GM12878 (cell line): ENCODE measurements around the gene N4BP3. TPM values are rescaled to one million over a fixed set of nuclear protein-coding genes. Genes with fewer than 3 reads are reported as not detected.
A peak's percentile ranks its signal among the peaks of the same experiment; 100 is the strongest.

Source experiments
- BCL3 ChIP-seq: IDR thresholded peaks from 2 replicates; pipeline ENCODE4 v1.6.1; 2011; ENCODE audit warnings: borderline replicate concordance, low read depth, mild to moderate bottlenecking, moderate library complexity, low read length; ENCODE audit not compliant: insufficient read depth, poor library complexity, severe bottlenecking
- DPF2 ChIP-seq: fragments of 450-650 bp; IDR thresholded peaks from 2 replicates; pipeline ENCODE4 v1.6.1; 2017; ENCODE audit warnings: mild to moderate bottlenecking
- ELK1 ChIP-seq: IDR thresholded peaks from 2 replicates; pipeline ENCODE4 v1.6.1; 2012; ENCODE audit warnings: low read depth, low read length, improper control_type of control experiment
- EP300 ChIP-seq, 2 experiments: fragments of 150-350 bp in 1 of 2; IDR thresholded peaks; 2 replicates each; pipeline ENCODE4 v1.6.1; 2011 to 2012; ENCODE audit warnings: low read depth in 2 of 2, low read length in 2 of 2, borderline replicate concordance in 1 of 2, improper control_type of control experiment in 1 of 2, inconsistent platforms in 1 of 2; ENCODE audit not compliant: control insufficient read depth in 1 of 2
- HDAC6 ChIP-seq: fragments of 200-600 bp; sonication (generic); IDR thresholded peaks from one replicate; pipeline ENCODE4 v1.8.0; 2017; ENCODE audit warnings: antibody characterized with exemption; ENCODE audit not compliant: unreplicated experiment
- IKZF1 ChIP-seq: fragments of 450-650 bp; conservative IDR thresholded peaks from 2 replicates; pipeline ENCODE4 v1.6.1; 2017; ENCODE audit warnings: antibody characterized with exemption, mild to moderate bottlenecking
- KAT2A ChIP-seq: conservative IDR thresholded peaks from 2 replicates; pipeline ENCODE4 v1.6.1; 2011; ENCODE audit warnings: low read depth, low read length; ENCODE audit not compliant: control insufficient read depth
- KLF5 ChIP-seq: fragments of 450-650 bp; IDR thresholded peaks from 2 replicates; pipeline ENCODE4 v1.6.1; 2014; ENCODE audit warnings: mild to moderate bottlenecking; ENCODE audit not compliant: partially characterized antibody
- LARP7 ChIP-seq: fragments of 450-650 bp; IDR thresholded peaks from 2 replicates; pipeline ENCODE4 v1.6.1; 2017; ENCODE audit warnings: mild to moderate bottlenecking
- NFXL1 ChIP-seq: fragments of 450-650 bp; IDR thresholded peaks from 2 replicates; pipeline ENCODE4 v1.6.1; 2017; ENCODE audit warnings: antibody characterized with exemption, mild to moderate bottlenecking, borderline replicate concordance
- NFYA ChIP-seq: IDR thresholded peaks from 2 replicates; pipeline ENCODE4 v1.6.1; 2011; ENCODE audit warnings: low read depth, mild to moderate bottlenecking, low read length, improper control_type of control experiment, borderline replicate concordance
- NR2C1 ChIP-seq: fragments of 450-650 bp; IDR thresholded peaks from 2 replicates; pipeline ENCODE4 v1.6.1; 2017; ENCODE audit warnings: antibody characterized with exemption, mild to moderate bottlenecking, moderate library complexity
- SIN3A ChIP-seq: IDR thresholded peaks from 2 replicates; pipeline ENCODE4 v1.6.1; 2012; ENCODE audit warnings: low read depth, low read length, improper control_type of control experiment
- SMARCA5 ChIP-seq: fragments of 450-650 bp; IDR thresholded peaks from 2 replicates; pipeline ENCODE4 v1.6.1; 2017; ENCODE audit warnings: mild to moderate bottlenecking
- TAF1 ChIP-seq: IDR thresholded peaks from 2 replicates; pipeline ENCODE4 v1.6.1; 2011; ENCODE audit warnings: mild to moderate bottlenecking, low read depth, low read length, borderline replicate concordance
- ZNF217 ChIP-seq: fragments of 450-650 bp; IDR thresholded peaks from 2 replicates; pipeline ENCODE4 v1.6.1; 2017; ENCODE audit warnings: antibody characterized with exemption, mild to moderate bottlenecking
- polyA plus RNA-seq, 11 experiments: library from polyadenylated mRNA; depleted of rRNA in 4 of 11; unstranded in 6 of 11; stranded (reverse) in 5 of 11; fragments of >200 nt; fragmentation: Nextera tagmentation in 4 of 11; fragmentation: Illumina TruSeq in 1 of 11; extraction: Ambion mirVana in 4 of 11; extraction: Trizol in 1 of 11; gene quantifications; 1 replicate in 1 of 11; 2 replicates in 10 of 11; pipeline versions ENCODE4 v1.2.1 to v1.2.3, GENCODE V29; 2011 to 2016; ENCODE audit warnings: inconsistent platforms in 2 of 11, missing spikeins in 2 of 11, low read depth in 1 of 11
- total RNA-seq, 4 experiments: library from RNA; depleted of rRNA in 3 of 4; stranded (reverse); fragments of >200 nt in 3 of 4; fragmentation: Illumina TruSeq in 1 of 4; extraction: Trizol in 1 of 4; gene quantifications; 2 replicates each; pipeline versions ENCODE4 v1.2.1 to v1.2.3, GENCODE V29; 2013 to 2021
- TF ChIP-seq, protein P1 (sequence below): IDR thresholded peaks from 2 replicates; pipeline ENCODE4 v1.6.1; 2012; ENCODE audit warnings: improper control_type of control experiment, low read depth, low read length; ENCODE audit not compliant: insufficient replicate concordance
- TF ChIP-seq, protein P2 (sequence below): fragments of 450-650 bp; IDR thresholded peaks from 2 replicates; pipeline ENCODE4 v1.6.1; 2017; ENCODE audit warnings: mild to moderate bottlenecking, moderate library complexity

N4BP3 gene
- total and polyA plus RNA-seq, 10 of the 15 experiments (the other 5 are each of a cell fraction or from before 2014, with no cell fraction given): 0.06 to 13.0 (median 4.3) TPM

GRCh38 chr5:178113141-178113787 is at the start of gene N4BP3 (continued):
- TF ChIP-seq, protein P1, sequence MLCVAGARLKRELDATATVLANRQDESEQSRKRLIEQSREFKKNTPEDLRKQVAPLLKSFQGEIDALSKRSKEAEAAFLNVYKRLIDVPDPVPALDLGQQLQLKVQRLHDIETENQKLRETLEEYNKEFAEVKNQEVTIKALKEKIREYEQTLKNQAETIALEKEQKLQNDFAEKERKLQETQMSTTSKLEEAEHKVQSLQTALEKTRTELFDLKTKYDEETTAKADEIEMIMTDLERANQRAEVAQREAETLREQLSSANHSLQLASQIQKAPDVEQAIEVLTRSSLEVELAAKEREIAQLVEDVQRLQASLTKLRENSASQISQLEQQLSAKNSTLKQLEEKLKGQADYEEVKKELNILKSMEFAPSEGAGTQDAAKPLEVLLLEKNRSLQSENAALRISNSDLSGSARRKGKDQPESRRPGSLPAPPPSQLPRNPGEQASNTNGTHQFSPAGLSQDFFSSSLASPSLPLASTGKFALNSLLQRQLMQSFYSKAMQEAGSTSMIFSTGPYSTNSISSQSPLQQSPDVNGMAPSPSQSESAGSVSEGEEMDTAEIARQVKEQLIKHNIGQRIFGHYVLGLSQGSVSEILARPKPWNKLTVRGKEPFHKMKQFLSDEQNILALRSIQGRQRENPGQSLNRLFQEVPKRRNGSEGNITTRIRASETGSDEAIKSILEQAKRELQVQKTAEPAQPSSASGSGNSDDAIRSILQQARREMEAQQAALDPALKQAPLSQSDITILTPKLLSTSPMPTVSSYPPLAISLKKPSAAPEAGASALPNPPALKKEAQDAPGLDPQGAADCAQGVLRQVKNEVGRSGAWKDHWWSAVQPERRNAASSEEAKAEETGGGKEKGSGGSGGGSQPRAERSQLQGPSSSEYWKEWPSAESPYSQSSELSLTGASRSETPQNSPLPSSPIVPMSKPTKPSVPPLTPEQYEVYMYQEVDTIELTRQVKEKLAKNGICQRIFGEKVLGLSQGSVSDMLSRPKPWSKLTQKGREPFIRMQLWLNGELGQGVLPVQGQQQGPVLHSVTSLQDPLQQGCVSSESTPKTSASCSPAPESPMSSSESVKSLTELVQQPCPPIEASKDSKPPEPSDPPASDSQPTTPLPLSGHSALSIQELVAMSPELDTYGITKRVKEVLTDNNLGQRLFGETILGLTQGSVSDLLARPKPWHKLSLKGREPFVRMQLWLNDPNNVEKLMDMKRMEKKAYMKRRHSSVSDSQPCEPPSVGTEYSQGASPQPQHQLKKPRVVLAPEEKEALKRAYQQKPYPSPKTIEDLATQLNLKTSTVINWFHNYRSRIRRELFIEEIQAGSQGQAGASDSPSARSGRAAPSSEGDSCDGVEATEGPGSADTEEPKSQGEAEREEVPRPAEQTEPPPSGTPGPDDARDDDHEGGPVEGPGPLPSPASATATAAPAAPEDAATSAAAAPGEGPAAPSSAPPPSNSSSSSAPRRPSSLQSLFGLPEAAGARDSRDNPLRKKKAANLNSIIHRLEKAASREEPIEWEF: no peak
- TF ChIP-seq BCL3 (no peak), NFXL1 (no peak), KAT2A (no peak), TAF1 (peak; percentile 33; the same call in 1 of the 2 replicates), NR2C1 (peak; percentile 59), EP300 (IDR thresholded peaks at IDR 0.05; ENCODE audit: borderline replicate concordance in 1 of 2, control insufficient read depth in 1 of 2, low read depth in 2 of 2, low read length in 2 of 2) (peak; percentile 11 to 62; a peak in 1 of 4 replicates), IKZF1 (peak; percentile 84), ZNF217 (peak; percentile 40; the same call in 1 of the 2 replicates), KLF5 (peak; percentile 67), LARP7 (peak; percentile 91), HDAC6 (peak; percentile 72), SMARCA5 (0 out of 2 replicates have a peak, but pooled peaks have one; percentile 72), ELK1 (no peak), SIN3A (peak; percentile 57; the same call in 1 of the 2 replicates), DPF2 (peak; percentile 84), NFYA (no peak)
- TF ChIP-seq, protein P2, sequence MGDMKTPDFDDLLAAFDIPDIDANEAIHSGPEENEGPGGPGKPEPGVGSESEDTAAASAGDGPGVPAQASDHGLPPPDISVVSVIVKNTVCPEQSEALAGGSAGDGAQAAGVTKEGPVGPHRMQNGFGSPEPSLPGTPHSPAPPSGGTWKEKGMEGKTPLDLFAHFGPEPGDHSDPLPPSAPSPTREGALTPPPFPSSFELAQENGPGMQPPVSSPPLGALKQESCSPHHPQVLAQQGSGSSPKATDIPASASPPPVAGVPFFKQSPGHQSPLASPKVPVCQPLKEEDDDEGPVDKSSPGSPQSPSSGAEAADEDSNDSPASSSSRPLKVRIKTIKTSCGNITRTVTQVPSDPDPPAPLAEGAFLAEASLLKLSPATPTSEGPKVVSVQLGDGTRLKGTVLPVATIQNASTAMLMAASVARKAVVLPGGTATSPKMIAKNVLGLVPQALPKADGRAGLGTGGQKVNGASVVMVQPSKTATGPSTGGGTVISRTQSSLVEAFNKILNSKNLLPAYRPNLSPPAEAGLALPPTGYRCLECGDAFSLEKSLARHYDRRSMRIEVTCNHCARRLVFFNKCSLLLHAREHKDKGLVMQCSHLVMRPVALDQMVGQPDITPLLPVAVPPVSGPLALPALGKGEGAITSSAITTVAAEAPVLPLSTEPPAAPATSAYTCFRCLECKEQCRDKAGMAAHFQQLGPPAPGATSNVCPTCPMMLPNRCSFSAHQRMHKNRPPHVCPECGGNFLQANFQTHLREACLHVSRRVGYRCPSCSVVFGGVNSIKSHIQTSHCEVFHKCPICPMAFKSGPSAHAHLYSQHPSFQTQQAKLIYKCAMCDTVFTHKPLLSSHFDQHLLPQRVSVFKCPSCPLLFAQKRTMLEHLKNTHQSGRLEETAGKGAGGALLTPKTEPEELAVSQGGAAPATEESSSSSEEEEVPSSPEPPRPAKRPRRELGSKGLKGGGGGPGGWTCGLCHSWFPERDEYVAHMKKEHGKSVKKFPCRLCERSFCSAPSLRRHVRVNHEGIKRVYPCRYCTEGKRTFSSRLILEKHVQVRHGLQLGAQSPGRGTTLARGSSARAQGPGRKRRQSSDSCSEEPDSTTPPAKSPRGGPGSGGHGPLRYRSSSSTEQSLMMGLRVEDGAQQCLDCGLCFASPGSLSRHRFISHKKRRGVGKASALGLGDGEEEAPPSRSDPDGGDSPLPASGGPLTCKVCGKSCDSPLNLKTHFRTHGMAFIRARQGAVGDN: 0 out of 2 replicates have a peak, but pooled peaks have one; percentile 52
